Fibroblast of skin of left quadriceps (primary cell): ENCODE data around the gene CFAP97D1.
A peak's percentile ranks its signal among the peaks of the same experiment; 100 is the strongest.
"Not testable (repeated sequence)": the region's sequence is repeated elsewhere in the genome, so short reads cannot be mapped to it uniquely, and the experiment has no call there.

Experiments used
- DNase-seq, 2 experiments: peaks; one replicate each; pipeline ENCODE4 v3.0.0-alpha.2; 2013; ENCODE audit warnings: low read depth in 2 of 2

The CFAP97D1 gene

DNA sequence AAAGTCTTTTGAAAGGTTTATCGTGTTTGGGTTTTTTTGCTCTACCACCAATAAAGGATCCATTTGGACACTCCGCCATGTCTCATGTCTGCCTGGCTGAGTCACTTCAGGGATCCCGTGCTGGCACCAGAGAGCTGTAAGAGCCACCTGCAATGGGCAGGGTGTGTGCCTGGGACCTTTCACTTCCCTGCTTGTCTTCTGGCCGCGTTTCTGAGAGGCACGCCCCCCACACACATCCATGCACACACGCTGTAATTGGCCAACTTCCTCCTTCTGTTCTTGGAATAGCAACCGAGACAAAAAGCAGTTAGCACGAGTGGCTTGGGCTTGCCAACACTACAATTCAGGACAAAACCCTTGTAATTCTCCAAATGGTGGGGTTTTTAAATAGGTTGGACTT lies 11.9 kb upstream of the CFAP97D1 start:
- no peak for DNase-seq

DNA sequence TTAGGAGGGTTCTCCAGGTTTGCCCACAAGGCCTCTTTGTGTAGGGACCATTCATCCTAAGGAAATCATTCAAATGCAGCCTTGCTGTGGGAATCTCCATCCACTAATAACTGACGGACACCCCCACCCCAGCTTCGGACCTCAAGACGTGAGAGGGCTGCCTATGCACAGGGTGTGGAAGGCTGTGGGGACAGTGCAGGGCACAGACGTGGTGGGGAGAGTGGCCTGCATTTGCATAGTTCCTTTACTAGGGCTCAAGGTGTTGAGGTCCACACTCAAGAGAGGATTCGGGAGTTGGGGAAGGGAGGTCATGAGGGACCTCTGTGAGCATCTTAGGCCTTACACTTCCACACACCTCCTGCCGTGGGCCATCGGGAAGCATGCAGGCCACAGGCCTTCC lies 11.3 kb upstream of the CFAP97D1 start:
- DNase-seq, result no peak

DNA sequence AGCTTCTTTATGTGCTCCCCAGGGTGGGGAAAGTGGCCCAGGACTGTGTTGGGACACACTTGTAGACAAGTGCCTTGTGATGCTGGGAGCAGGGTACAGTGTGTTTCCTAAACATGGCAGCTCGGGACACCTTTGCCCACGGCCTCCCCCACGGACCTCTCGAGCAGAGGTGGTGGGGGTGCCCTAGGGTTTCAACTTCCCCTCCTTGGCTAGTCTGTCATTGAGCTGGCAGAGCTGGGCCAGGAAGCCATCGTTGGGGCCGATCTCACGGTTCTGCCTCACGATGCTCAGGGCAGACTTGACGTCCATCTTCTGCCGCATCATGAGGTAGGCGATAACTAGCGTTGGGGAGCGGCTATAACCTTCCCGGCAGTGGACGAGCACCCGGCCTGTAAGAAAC lies 10.8 kb upstream of the CFAP97D1 start:
- no peak for DNase-seq

DNA sequence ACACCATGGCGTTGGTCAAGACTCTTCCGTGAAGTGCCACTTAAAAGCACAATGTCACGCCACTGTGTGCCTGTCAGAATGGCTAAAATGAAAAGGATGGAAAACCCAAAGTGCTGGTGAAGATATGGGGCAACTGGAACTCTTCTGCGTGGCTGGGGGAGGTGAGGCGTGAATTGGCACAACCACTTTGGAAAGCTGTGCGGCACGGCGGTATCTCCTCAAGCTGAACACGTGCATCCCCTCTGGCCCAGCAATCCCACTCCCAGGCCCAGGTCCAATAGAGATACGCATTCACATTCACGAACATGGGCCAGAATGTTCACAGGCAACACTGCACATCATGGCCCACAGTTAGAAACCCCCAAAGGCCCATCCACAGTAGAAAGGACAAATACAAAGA lies 10.4 kb upstream of the CFAP97D1 start:
- no peak for DNase-seq

DNA sequence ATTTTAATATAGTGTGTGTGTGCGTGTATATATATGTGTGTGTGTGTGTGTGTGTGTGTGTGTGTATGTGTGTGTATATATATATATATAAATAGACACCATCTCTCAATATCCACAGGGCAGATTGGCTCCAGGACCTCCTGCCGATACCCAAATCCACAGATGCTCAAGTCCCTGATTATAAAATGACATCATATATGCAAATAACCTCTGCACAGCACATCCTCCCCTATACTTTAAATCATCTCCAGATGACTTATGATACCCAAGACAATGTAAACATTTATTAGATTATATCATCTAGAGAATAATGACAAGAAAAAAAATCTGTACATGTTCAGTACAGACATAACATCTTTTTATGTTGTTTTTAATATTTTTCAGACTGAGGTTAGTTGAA lies 9.3 kb upstream of the CFAP97D1 start:
- DNase-seq, result no peak

DNA sequence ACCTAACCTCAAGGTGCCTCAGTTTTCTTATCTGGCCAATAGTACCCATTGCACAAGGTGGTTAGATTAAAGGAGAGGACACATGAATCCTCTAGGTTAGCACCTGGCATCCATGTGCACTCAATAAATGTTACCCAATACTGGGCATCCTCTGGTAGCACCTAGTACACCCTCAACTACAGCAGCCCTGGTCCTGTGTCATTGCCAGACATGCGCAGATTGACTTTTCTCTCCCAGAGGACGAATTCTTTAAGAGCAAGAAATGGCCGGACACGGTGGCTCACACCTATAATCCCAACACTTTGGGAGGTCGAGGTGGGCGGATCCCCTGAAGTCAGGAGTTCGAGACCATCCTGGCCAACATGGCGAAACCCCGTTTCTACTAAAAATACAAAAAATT lies 8.8 kb upstream of the CFAP97D1 start:
- no peak for DNase-seq

DNA sequence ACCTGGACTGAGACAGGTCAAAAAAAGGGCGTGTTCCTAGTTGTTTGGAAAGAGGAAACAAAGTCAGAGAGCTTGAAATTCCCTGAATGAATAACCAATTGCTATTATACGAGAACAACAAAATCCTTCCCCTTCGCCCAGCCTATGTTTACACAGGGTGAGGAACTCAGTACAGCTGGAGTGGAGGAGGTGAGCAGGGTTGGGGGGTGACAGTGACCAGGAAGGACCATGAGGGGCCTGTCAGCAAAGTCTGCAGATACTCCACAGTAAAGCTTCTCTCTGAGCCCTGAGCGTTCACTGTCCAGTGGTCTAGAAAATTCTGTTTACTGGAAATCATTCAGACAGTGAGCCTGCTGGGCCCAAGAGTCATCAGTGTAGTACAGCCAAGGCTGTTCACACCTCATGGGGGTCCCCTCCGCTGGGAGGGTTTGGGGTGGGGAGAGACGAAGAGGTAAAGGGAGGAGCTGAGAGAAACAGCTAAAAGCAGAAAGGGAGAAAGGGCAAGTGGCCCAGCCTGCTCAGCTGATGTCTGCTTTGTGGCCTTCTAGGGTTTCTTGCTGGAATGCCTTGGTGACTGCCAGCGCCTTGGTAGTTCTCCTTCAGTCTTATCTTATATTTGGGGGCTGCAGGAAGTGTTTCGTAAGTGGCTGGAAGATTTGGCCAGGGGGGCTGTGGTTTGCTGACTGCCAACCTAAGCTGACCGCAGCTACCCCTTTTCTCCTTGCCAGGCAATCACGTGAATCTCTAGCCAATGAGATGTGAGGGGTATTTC lies 7.2 kb upstream of the CFAP97D1 start:
- no peak for DNase-seq

DNA sequence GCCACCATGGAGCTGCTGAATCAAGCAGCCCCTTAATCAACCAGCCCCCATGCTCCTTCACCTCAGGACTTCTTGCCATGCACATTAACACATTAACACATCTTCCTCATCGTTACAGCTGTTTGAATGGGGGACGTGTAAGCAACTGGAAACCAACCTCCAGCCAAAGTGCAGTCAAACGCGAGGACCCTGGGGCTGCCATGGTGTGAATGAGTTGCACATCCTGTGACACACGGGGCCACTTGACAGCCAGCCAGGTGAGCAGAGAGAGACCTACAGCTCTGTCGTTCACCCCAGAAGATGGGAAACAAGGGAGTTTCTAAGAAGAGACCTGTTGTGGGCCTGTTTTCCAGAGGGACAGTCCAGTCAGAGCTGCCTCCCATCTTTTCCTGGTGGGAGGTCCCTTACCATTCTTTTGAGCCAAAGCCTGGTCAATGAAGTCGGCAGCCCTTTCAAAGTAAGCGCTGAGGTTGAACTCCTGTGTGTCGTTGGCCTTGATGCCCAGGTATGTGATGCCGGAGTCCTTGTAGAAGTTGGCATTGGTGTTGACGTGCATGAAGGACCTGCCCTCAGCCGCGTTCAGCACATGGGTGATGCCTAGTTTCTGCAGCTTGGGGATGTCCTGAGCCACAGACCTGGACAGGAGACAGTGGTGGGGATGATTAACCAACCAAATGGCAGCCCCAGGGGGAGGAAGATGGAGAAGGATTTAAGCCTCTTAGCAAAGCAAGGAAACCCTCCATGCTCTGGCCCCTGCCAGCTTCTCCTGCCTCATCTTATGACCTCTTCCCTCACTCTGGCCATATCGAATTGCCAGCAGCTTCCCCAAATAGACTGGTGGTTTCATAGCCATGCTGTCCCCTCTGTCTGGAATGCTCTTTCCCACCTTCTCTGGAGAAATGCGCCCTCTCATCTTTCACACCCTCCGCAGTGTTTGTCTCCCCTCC lies 5.7 kb upstream of the CFAP97D1 start:
- no peak for DNase-seq

DNA sequence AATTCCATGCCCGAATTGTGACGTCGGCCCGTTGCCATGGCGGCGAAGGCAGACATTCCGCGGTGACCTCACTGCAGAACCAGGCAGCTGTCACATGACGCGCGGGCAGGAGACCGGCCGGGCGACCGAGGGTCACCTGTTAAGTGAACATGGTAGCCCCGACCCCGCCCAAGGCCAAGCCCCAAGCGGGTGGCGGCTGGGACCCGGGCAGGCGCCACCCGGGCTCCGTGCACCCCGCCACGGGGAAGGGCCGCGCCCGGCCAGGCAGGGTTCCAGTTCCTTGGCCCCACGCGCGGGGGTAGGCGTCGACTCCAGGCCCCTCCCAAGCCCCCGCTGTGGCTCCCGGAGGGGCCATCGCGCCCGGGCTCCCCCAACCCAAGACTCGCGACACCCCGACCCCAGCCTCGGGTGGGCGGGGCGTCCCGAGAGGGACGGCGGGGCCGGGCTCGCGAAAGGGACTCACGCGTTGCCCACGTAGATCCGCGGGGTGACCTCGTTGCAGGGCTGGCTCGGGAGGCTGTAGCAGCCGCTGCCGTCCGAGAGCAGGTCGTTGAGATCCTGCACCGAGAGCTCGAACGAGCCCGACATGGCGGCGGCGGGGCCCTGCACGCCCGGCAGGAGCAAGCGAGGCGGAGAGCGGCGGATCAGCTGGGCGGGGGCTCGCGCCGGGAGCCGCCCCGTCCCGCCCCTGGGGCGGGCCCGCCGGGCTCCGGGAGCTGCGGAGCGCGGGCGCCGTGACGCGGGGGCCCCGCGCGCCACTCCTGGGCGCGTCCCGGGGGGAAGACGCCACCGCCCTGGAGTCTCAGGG lies 1.7 kb upstream of the CFAP97D1 start, which contains the start of gene DUSP3:
TSS of gene DUSP3 (minus strand) at position 641 of the 808 bp plus-strand sequence. CDS start at position 588, 53 bp downstream.
- peak; percentile 59 for DNase-seq

DNA sequence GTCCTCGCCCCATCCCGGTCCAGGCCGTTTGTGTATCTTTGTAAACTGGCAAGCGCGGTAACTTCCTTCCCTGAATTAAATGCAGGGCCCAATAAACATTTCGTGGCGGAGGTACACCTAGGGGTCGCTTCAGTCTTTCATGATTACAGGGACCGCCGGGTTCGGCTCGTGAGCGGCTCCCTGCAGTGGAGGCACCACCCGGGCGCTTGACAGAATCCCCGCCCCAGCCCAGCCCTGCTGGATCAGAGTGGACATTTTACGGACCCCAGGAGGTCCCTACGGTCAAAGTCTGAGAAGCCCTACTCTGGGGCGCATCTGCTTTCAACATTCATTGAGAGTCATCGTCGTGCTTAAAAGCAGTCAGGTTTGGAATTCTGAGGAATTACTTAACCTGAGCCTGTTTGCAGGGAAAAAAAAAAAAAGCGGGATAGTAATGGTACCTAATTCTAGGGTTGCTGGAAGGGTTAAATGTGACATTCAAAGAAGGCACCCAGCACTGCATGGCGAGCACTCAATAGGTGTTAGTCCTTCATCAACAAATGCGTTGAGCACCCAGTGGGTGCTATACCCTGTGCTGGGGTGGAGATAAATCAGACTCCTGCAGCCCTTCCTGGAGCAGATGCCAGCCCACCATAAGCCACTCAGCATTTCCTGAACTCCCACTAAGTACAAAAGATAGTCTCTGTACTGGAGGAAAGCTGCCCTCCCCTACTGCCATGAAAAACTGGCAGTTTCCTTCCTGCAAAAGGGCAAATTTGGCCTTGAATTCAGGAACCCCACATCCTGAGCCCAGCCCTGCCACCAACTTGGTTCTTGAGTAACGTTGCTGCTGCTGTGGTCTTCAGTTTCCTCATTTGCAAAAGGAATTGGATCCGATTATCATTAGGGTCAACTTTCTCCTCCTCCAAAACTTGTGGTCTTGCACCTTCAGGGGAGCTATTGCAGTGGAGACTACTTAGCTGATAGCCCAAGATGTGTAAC lies 800 bp upstream of the CFAP97D1 start:
- no peak for DNase-seq

DNA sequence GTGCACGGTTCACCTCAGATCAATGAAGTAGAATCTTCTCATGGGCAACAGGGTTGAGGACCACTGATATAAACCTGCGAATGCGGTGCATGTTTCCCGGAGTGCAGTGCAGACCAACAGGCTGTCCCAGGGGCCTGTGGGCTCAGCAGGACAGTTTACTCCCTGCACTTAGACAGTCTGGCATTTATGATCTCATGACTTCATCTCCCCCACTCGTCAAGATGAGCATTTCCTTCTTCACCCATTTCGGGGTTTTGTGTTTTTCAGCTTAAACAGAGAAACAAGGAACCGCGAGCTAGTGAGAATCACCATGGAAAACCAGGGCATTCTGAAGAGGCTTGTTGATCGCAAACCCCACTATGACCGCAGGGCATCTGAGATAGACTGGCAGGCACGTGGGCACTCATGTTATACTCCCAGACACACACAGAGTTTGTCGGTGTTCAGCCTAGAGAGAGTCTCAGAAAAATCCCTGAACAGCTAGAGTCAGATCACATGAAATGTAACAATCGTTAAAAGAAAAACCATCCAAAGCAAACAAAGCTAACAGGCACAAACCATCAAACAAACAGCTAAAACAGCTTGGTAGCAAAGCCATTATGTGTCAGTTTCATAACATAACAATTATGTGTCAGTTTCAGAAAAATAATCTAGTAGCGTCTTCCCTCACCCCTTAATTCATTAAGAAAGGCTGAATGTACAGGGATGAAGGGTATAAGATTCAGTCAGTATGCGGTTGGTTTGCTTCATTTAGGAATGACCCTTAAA lies 2.9 kb downstream of the CFAP97D1 start:
- DNase-seq, result no peak

DNA sequence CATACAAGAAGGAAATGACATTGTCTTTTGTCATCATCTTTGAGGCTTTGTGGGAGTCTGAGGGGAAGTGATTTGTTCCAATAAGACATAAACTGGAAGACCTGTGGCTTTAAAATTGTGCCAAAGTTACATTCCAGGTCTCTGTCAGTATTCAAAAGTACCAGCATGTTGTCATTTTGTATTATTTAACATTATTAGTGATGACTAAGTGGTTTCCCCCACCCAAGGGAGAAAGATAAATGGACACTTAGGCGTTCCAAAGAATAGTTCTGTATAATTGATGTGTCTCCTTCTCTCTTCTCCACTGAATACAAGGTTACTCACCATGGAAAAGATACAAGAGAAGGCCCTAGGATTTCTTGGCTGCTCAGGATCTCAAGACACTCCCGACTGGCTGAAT lies 3.8 kb downstream of the CFAP97D1 start:
- DNase-seq, result peak; percentile 35 to 47

DNA sequence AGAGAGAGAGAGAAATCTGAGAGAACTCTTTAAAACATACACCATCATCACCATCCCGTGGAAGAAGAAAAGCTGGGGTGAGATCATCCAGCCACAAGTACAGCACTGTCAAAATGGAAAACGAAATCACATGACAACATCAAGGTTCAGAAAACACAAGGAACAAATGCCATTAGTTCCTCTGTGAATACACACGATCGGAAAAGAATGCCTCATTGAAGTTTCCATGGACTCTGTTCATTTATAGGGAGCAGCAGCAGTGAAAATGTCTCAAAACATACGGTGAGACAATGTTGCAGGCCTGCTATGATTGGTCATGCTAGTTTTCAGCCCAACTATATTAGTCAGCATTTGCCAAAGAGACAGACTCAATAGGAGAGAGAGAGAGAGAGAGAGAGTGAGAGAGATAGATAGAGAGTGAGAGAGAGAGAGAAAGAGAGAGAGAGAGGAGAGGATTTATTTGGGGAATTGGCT lies 4.4 kb downstream of the CFAP97D1 start:
- peak; percentile 40 for DNase-seq

DNA sequence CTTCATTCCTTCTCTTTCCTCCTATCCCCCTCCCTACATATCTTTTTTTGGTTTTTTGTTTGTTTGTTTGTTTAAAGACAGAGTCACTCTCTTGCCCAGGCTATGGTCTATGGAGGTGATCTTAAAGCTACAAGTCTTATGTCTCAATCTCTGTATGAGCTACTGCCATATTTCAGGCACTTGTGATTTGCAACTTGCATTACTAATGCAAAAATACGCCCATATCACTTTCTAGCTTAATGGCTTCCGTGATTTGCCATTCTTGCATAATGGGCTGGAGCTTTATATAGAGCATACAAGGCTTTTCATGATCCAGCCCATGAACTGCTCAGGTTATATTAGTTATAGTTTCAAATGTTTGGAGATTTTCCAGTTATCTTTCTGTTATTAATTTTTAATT lies 7.5 kb downstream of the CFAP97D1 start:
- no peak for DNase-seq

DNA sequence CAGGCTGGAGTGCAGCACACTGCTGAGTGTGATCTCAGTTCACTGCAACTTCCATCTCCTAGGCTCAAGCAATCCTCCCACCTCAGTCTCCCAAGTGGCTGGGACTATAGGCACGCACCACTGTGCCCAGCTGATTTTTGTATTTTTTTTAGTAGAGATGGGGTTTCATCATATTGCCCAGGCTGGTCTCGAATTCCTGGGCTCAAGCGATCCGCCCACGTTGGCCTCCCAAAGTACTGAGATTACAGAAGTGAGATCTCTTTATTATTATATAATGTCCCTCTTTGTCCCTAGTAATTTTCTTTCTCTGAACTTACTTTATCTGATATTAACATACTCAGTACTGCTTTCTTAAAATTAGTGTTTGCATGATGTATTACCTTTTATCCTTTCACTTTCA lies 8.3 kb downstream of the CFAP97D1 start:
- DNase-seq, result no peak

DNA sequence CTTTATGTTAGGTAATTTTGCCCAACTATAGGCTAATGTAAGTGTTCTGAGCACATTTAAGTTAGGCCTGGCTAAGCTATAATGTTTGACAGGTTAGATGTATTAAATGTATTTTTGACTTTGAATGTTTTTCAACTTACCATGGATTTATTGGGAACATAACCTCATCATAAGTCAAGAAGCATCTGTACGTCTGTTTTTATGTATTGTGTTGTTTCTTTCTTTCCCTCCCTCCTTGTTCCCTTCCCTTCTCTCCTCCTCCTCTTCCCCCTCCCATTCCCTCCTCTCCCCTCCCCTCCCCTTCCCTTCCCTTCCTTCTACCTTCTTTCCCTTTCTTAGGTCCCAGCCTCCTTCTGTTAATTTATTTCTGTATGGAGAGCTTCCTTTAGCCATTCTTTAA lies 9.2 kb downstream of the CFAP97D1 start:
- no peak for DNase-seq

DNA sequence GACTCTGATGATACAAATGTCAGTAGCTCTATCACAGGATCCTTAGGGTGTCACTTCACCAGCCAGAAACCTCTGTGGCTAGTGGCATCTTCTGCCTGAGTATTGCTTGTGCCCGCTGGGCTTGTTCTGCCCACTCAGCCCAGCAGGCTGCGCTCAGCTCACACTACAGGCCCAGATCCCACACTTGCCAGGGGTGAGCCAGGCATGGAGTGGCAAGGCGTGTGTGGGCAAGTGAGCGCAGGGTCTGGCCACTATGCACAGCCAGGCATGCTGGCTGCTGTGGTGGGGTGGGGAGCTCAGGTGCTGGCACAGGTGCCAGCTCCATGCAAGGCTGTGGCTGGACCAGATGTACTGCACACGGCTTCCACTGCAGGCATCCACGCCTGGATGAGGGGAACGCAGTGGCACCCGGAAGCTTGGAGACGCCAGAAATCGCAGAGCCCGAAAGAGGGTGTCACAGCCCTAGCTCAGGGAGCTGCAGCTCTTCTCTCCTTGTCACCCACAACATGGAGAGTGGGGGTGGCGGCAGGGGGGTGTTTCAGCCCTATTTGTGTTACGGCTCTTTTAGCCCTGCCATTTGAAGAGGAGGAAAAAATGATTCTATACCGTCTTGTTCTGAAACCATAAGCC lies 10.2 kb downstream of the CFAP97D1 start:
- DNase-seq, result no peak

DNA sequence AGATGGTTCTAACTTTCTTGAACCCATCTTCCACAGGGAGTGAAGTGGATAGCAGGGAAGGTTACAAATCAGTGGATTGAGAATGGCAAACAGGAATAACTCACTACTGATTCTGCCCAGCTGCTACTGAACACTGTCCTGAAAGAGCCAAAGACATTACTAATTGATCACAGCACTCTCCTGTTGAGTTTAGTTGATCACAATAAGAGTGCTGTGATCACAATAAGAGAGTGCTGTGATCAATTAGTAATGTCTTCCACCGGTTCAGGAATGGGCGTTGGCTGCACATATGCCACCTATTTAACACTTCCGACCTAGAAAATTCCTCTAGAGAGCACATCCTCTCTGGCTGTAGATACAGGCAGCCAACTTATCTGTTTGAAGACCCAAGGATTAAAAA lies 11.4 kb downstream of the CFAP97D1 start:
- DNase-seq, result peak; percentile 19 to 31

DNA sequence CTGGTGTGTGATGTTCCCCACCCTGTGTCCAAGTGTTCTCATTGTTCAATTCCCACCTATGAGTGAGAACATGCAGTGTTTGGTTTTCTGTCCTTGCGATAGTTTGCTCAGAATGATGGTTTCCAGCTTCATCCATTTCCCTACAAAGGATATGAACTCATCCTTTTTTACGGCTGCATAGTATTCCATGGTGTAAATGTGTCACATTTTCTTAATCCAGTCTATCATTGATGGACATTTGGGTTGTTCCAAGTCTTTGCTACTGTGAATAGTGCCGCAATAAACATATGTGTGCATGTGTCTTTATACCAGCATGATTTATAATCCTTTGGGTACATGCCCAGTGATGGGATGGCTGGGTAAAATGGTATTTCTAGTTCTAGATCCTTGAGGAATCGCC lies 12.4 kb downstream of the CFAP97D1 start:
- DNase-seq, result not testable (repeated sequence)
